GM12878 (cell line): ENCODE measurements around the gene TSHR. TPM values are rescaled to one million over a fixed set of nuclear protein-coding genes. Genes with fewer than 3 reads are reported as not detected.

ENCODE experiments used
- ATAC-seq: fragments of 200-7000 bp; cut with Tn5 transposase; 3 replicates; pipeline ENCODE4 v1.9.1; 2020; ENCODE audit warnings: mild to moderate bottlenecking, moderate library complexity
- BruUV-seq: library from RNA; stranded (reverse); fragments of 400-500 nt; replicated peaks from 2 replicates; lab custom pipeline; 2021; lab: Mats Ljungman, UMichigan
- CTCF ChIA-PET: fragments of 300-600 bp; sonication (Branson Sonifier 250); formaldehyde crosslinking; extraction: SDS; loops from one replicate; lab custom pipeline; 2021; ENCODE audit warnings: inconsistent platforms; lab: Yijun Ruan, JAX
- POLR2A ChIA-PET: fragments of 350-600 bp; formaldehyde crosslinking; extraction: SDS; loops from one replicate; lab custom pipeline; 2021; ENCODE audit warnings: inconsistent platforms; lab: Charles Lee
- RAD21 ChIA-PET: fragments of 300-600 bp; sonication (Branson Sonifier 250); formaldehyde crosslinking; loops from one replicate; lab custom pipeline; 2023; ENCODE audit warnings: antibody characterized with exemption; ENCODE audit not compliant: unreplicated experiment; lab: Charles Lee
- SMC1A ChIA-PET: fragments of 300-600 bp; sonication (Branson Sonifier 250); formaldehyde crosslinking; loops from one replicate; lab custom pipeline; 2023; ENCODE audit not compliant: unreplicated experiment, uncharacterized antibody; lab: Charles Lee
- DNase-seq: peaks from one replicate; pipeline ENCODE4 v3.0.0-alpha.2; 2011; ENCODE audit warnings: low read depth, low spot score
- FAIRE-seq: peaks from 3 replicates; lab custom pipeline; 2011; peaks lifted over from hg19 to GRCh38; lab: Jason Lieb, UNC
- H2AFZ ChIP-seq: 2 replicates; pipeline ENCODE4 v1.6.0; 2011; ENCODE audit warnings: low read depth, low read length, control low read depth; ENCODE audit not compliant: control insufficient read depth
- H3K27ac ChIP-seq: 2 replicates; pipeline ENCODE4 v1.5.1; 2011; ENCODE audit warnings: control low read depth; ENCODE audit not compliant: control insufficient read depth, insufficient read depth
- H3K27me3 ChIP-seq, 2 experiments: replicated peaks in 1 of 2; 2 replicates each; pipeline versions ENCODE4 v1.6.0 to v1.6.1; 2011; ENCODE audit warnings: low read length in 1 of 2; ENCODE audit not compliant: control insufficient read depth in 2 of 2, insufficient read depth in 2 of 2
- H3K36me3 ChIP-seq, 2 experiments: 2 replicates each; pipeline ENCODE4 v1.5.1; 2011; ENCODE audit warnings: low read length in 1 of 2; ENCODE audit not compliant: control insufficient read depth in 2 of 2, insufficient read depth in 2 of 2
- H3K4me1 ChIP-seq: 2 replicates; pipeline ENCODE4 v1.6.1; 2011; ENCODE audit warnings: mild to moderate bottlenecking, low read length, moderate library complexity, mixed read lengths; ENCODE audit not compliant: control insufficient read depth, insufficient read depth
- H3K4me2 ChIP-seq: 2 replicates; pipeline ENCODE4 v1.6.0; 2011; ENCODE audit warnings: control low read depth; ENCODE audit not compliant: control insufficient read depth, insufficient read depth
- H3K4me3 ChIP-seq: fragments of 200-600 bp; sonication (generic); 2 replicates; pipeline ENCODE4 v1.5.1; 2016
- H3K79me2 ChIP-seq: 2 replicates; pipeline ENCODE4 v1.6.0; 2011; ENCODE audit warnings: low read length; ENCODE audit not compliant: control insufficient read depth, insufficient read depth
- H3K9ac ChIP-seq: 2 replicates; pipeline ENCODE4 v1.8.0; 2011; ENCODE audit warnings: low read length, control low read depth, mixed read lengths; ENCODE audit not compliant: control insufficient read depth, insufficient read depth
- H3K9me3 ChIP-seq: replicated peaks from 3 replicates; pipeline ENCODE4 v1.5.1; 2011; ENCODE audit warnings: mild to moderate bottlenecking, low read length; ENCODE audit not compliant: control insufficient read depth, insufficient read depth
- H4K20me1 ChIP-seq: 2 replicates; pipeline ENCODE4 v1.6.0; 2011; ENCODE audit not compliant: control insufficient read depth, insufficient read depth
- BACH1 ChIP-seq: fragments of 450-650 bp; IDR thresholded peaks from 2 replicates; pipeline ENCODE4 v1.6.1; 2017; ENCODE audit warnings: mild to moderate bottlenecking, borderline replicate concordance
- CBFB ChIP-seq: IDR thresholded peaks from 2 replicates; pipeline ENCODE4 v1.6.1; 2016; ENCODE audit warnings: antibody characterized with exemption, low read depth
- CUX1 ChIP-seq: IDR thresholded peaks from 2 replicates; pipeline ENCODE4 v1.6.1; 2012; ENCODE audit warnings: improper control_type of control experiment, low read depth, low read length; ENCODE audit not compliant: insufficient replicate concordance
- EP300 ChIP-seq, 2 experiments: fragments of 150-350 bp in 1 of 2; IDR thresholded peaks; 2 replicates each; pipeline ENCODE4 v1.6.1; 2011 to 2012; ENCODE audit warnings: low read depth in 2 of 2, low read length in 2 of 2, borderline replicate concordance in 1 of 2, improper control_type of control experiment in 1 of 2, inconsistent platforms in 1 of 2; ENCODE audit not compliant: control insufficient read depth in 1 of 2
- IRF3 ChIP-seq: fragments of 450-650 bp; IDR thresholded peaks from 2 replicates; pipeline ENCODE4 v1.6.1; 2014; ENCODE audit warnings: mild to moderate bottlenecking
- KLF5 ChIP-seq: fragments of 450-650 bp; IDR thresholded peaks from 2 replicates; pipeline ENCODE4 v1.6.1; 2014; ENCODE audit warnings: mild to moderate bottlenecking; ENCODE audit not compliant: partially characterized antibody
- NRF1 ChIP-seq: conservative IDR thresholded peaks from 2 replicates; pipeline ENCODE4 v1.6.1; 2011; ENCODE audit warnings: mild to moderate bottlenecking, low read depth, low read length, improper control_type of control experiment
- PKNOX1 ChIP-seq: fragments of 450-650 bp; IDR thresholded peaks from 2 replicates; pipeline ENCODE4 v1.6.1; 2016; ENCODE audit warnings: mild to moderate bottlenecking
- TAF1 ChIP-seq: IDR thresholded peaks from 2 replicates; pipeline ENCODE4 v1.6.1; 2011; ENCODE audit warnings: mild to moderate bottlenecking, low read depth, low read length, borderline replicate concordance
- TCF3 ChIP-seq: IDR thresholded peaks from 2 replicates; pipeline ENCODE4 v1.6.1; 2012; ENCODE audit warnings: low read depth, mild to moderate bottlenecking, low read length, borderline replicate concordance; ENCODE audit not compliant: insufficient read depth
- ZNF217 ChIP-seq: fragments of 450-650 bp; IDR thresholded peaks from 2 replicates; pipeline ENCODE4 v1.6.1; 2017; ENCODE audit warnings: antibody characterized with exemption, mild to moderate bottlenecking
- WGBS: methylation state at CpG from one replicate; pipeline ENCODE4 v1.1.6; 2016; ENCODE audit warnings: low lambda C conversion rate; ENCODE audit not compliant: insufficient replicate concordance, insufficient coverage; ENCODE audit errors: missing lambda C conversion rate; 5-methylcytosine and 5-hydroxymethylcytosine counted together
- in situ Hi-C: fragments of 300-500 bp; cut with MboI; formaldehyde crosslinking; loops from 9 replicates; pipeline ENCODE4 v1.14.3; 2018; ENCODE audit warnings: mixed read lengths
- intact Hi-C: fragments of 100-400 bp; cut with micrococcal nuclease; formaldehyde crosslinking; loops from one replicate; pipeline ENCODE4 v1.14.2; 2022; ENCODE audit not compliant: unreplicated experiment
- polyA plus RNA-seq, 11 experiments: library from polyadenylated mRNA; depleted of rRNA in 4 of 11; unstranded in 6 of 11; stranded (reverse) in 5 of 11; fragments of >200 nt; fragmentation: Nextera tagmentation in 4 of 11; fragmentation: Illumina TruSeq in 1 of 11; extraction: Ambion mirVana in 4 of 11; extraction: Trizol in 1 of 11; gene quantifications; 1 replicate in 1 of 11; 2 replicates in 10 of 11; pipeline versions ENCODE4 v1.2.1 to v1.2.3, GENCODE V29; 2011 to 2016; ENCODE audit warnings: inconsistent platforms in 2 of 11, missing spikeins in 2 of 11, low read depth in 1 of 11
- total RNA-seq, 4 experiments: library from RNA; depleted of rRNA in 3 of 4; stranded (reverse); fragments of >200 nt in 3 of 4; fragmentation: Illumina TruSeq in 1 of 4; extraction: Trizol in 1 of 4; gene quantifications; 2 replicates each; pipeline versions ENCODE4 v1.2.1 to v1.2.3, GENCODE V29; 2013 to 2021

Gene TSHR
- total and polyA plus RNA-seq, 10 of the 15 experiments (the other 5 are each of a cell fraction or from before 2014, with no cell fraction given), result 0.06 to 0.31 TPM; not detected in 8

GRCh38 chr14:80933686-80934085 lies 21.7 kb upstream of the TSHR start:
- in situ Hi-C loops (no loop called here), intact Hi-C loops (no loop called here)
- ATAC-seq, result no peak
- no peaks in the 10 kb centered on the region for H3K79me2 ChIP-seq
- TF ChIP-seq TCF3 (no peak), PKNOX1 (no peak), IRF3 (no peak), TAF1 (no peak), KLF5 (no peak), ZNF217 (no peak), CBFB (no peak), BACH1 (no peak), EP300 (IDR thresholded peaks at IDR 0.05; ENCODE audit: borderline replicate concordance in 1 of 2, control insufficient read depth in 1 of 2, low read depth in 2 of 2, low read length in 2 of 2) (no peak), CUX1 (no peak), NRF1 (no peak)
- H3K36me3 ChIP-seq, result no peaks in the 10 kb centered on the region
- no peaks in the 10 kb centered on the region for H4K20me1 ChIP-seq
- WGBS, result 73% methylated on average over 4 of the region's 4 CpGs
- ChIA-PET RAD21 (no interaction called here), SMC1A (interaction anchor here (1.2 kb wide), 1 partner anchor 12 kb away, joined by 3 read pairs; no protein-coding TSS in a partner anchor), CTCF (interaction anchor here (1.0 to 1.9 kb wide), 3 partner anchors 22 to 520 kb away, joined by 4 to 7 read pairs (median 5); partner anchors contain the start of gene TSHR), POLR2A (no interaction called here)
- H3K27me3 ChIP-seq, result no peaks in the 10 kb centered on the region
- H3K27ac ChIP-seq, result no peak overlapping the region
- H3K4me3 ChIP-seq, result no peak overlapping the region
- no TSS peak for BruUV-seq
- no peak for FAIRE-seq
- H3K9ac ChIP-seq, result no peak overlapping the region
- no peak for DNase-seq
- H3K4me2 ChIP-seq, result no peak overlapping the region
- no peak overlapping the region for H2AFZ ChIP-seq
- peaks cover 29% of the 10 kb centered on the region for H3K4me1 ChIP-seq
- H3K9me3 ChIP-seq, result peaks cover 5% of the 10 kb centered on the region; the same call in 2 of the 3 replicates
